UCSD-AML1 (cell line): Measurements from ENCODE around the gene SLC23A2.
"Not testable (repeated sequence)": the region's sequence is repeated elsewhere in the genome, so short reads cannot be mapped to it uniquely, and the experiment has no call there.

ENCODE experiments used
- DNase-seq: peaks from one replicate; lab custom pipeline; 2025; ENCODE audit not compliant: unreplicated experiment; lab: John Stamatoyannopoulos, UW

SLC23A2 gene

DNA sequence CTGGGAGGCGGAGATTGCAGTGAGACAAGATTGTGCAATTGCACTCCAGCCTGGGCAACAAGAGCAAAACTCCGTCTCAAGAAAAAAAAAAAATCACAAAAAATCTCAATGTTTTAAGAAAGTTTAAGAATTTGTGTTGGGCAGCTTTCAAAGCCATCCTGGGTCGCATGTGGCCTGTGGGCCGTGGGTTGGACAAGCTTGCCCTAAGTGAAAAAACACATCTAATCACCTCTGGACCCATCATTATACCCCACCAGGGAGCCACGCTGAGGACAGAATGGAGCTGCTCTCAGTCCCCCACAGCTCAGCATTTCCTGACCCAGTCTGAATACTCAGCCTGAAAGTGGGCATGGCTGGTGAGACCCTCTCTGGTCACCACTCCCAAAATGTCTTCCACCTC is 150.3 kb downstream of the SLC23A2 start:
- DNase-seq: no peak

DNA sequence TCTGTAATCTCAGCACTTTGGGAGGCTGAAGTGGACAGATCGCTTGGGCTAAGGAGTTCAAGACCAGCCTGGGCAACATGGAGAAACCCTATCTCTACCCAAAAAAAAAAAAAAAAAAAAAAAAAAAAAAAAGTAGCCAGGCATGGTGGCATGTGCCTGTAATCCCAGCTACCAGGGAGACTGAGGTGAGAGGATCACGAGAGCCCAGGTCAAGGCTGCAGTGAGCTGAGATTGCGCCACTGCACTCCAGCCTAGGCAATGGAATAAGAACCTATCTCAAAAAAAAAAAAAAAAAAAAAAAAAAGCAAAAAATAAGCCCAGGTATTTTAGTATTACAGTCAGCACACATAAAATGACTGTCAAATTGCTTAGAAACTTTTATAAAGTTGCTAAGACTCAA is 152.5 kb downstream of the SLC23A2 start:
- not testable (repeated sequence) for DNase-seq

GRCh38 chr20:4848041-4848440 is 153.3 kb downstream of the SLC23A2 start:
- no peak for DNase-seq

DNA sequence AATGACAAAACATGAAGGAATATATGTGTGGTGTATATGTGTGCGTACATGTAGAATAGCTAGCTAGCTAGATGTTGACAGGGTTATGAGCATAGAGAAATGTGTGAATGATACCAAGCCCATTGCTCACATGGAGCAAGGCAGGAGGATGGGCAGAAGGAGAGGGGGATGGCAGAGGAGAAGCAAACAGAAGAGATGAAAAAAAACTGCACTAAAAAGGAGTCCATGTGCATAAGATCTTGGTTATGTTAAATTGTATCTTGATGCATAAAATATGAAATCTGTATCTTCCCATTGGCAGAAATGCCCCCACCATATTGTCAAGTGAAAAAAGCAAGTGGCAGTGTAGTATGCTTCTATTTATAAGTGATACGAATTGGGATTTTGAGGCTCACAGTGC is 154.5 kb downstream of the SLC23A2 start:
- no peak for DNase-seq

GRCh38 chr20:4844751-4845465 is 156.4 kb downstream of the SLC23A2 start:
- no peak for DNase-seq

DNA sequence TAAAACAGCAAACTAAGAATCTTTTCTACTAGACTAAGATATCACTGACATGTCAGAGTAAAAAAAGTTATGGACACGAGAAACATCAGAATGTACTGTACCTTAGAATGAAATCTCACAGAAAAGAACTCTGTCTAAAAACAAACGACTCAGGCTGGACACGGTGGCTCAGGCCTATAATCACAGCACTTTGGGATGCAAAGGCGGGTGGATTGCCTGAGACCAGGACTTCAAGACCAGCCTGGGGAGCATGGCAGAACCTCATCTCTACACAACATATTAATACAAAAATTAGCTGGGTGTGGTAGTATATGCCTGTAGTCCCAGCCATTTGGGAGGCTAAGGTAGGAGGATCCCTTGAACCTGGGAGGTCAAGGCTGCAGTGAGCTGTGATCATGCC is 157.0 kb downstream of the SLC23A2 start:
- no peak for DNase-seq

GRCh38 chr20:4840801-4841200 is 160.5 kb downstream of the SLC23A2 start:
- no peak for DNase-seq

GRCh38 chr20:4838526-4838925 is 162.8 kb downstream of the SLC23A2 start:
- DNase-seq: no peak

DNA sequence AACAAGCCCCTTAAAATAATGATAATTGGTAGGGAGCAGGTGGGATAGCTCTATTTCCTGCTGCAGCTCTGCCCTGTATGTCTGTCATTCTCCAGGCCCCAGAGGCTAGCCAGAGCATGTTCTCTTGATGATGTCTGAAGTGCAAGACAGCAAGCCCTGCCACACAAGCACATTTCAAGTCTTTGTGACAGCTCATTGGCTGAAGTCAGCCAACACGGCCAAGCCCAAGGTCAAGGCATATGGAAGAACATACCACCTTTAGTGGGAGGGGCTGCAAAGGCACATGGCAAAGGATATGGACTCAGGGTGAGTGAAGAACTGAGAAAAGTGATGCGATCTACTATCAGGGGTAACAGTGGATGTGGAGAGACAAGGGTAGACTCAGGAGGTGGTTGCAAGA is 163.6 kb downstream of the SLC23A2 start:
- DNase-seq: no peak

GRCh38 chr20:4836935-4837334 is 164.4 kb downstream of the SLC23A2 start:
- DNase-seq: no peak

DNA sequence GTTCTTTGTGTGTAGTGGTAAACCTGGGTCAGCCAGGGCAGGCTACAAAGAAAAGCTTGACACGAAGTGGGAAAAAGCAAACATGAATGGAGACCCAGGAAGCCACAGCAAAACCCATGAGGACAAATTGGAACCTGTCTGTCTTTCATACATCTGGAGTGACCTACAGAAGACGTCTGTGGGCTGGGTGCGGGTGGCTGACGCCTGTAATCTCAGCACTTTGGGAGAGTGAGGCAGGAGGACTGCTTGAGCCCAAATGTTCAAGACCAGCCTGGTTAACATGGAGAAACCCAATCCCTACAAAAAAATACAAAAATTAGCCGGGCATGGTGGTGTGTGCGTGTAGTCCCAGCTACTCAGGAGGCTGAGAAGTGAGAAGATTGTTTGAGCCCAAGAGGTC is 164.8 kb downstream of the SLC23A2 start:
- DNase-seq: no peak

- no peak for DNase-seq
Observed at GRCh38 chr20:4835244-4836177, 165.8 kb downstream of the SLC23A2 start.

GRCh38 chr20:4833074-4833728 is 168.1 kb downstream of the SLC23A2 start:
- DNase-seq: no peak

DNA sequence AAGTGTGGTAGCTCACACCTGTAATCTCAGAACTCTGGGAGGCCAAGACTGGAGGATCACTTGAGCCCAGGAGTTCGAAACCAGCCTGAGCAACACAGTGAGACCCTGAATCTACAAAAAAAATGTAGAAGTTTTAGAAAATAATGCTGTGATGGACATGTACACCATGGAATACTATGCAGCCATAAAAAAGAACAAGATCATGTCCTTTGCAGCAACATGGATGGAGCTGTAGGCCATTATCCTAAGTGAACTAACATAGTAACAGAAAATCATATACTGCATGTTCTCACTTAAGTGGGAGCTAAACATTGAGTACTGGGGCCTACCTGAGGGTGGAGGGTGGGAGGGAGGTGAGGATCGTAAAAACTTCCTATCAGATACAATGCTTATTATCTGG is 168.8 kb downstream of the SLC23A2 start:
- no peak for DNase-seq

- DNase-seq: no peak
Observed at GRCh38 chr20:4830696-4831095, 170.6 kb downstream of the SLC23A2 start.

GRCh38 chr20:4830259-4830658 is 171.1 kb downstream of the SLC23A2 start:
- no peak for DNase-seq

- no peak for DNase-seq
Observed at GRCh38 chr20:4829514-4830215, 171.6 kb downstream of the SLC23A2 start.

GRCh38 chr20:4828830-4829513 is 172.3 kb downstream of the SLC23A2 start:
- no peak for DNase-seq

- DNase-seq: no peak
Observed at GRCh38 chr20:4821590-4821989, 179.7 kb downstream of the SLC23A2 start.

DNA sequence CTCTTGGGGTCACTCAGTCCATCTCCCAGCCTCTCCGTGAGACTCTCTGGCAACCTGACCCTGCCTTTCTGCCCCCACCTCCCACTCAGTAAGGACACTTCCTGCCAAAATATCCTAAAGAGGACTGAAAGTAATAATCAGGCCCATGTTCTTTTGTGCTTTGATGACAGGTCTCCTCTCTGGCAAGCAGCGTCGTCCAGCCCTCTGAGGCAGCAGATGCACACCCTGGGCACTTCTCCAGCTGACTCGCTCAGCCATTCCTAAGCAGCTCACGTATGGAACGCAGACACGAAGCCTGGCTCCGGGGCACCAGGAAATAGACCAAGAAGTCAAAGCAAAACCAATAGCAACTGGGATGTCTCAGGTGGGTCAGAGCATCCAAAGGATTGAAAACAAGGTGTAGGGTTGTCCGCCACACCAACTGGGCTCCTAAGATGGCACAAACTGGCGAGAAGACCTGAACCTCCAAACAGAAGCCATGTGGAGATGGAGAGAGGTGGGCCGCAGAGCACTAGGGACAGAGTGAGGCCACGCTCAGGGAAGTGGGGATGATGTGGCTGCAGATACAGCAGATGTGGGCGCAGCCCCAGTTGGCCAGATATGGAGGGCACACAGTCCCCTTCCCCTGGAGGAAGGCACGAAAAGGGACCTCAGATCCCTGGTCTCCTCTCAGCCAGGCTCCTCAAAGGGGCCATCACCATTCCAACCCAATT is 180.3 kb downstream of the SLC23A2 start:
- no peak for DNase-seq
